Endothelial cell of umbilical vein (primary cell): ENCODE measurements around the gene H2AZ2. TPM values are rescaled to one million over a fixed set of nuclear protein-coding genes. Genes with fewer than 3 reads are reported as not detected.
A peak's percentile ranks its signal among the peaks of the same experiment; 100 is the strongest.

Experiments
- BruUV-seq: library from RNA; stranded (reverse); fragments of 400-500 nt; replicated peaks from 2 replicates; lab custom pipeline; 2021; lab: Mats Ljungman, UMichigan
- CTCF ChIA-PET: fragments of 300-600, 350-600 bp; sonication (Branson Sonifier 250); formaldehyde crosslinking; loops from one replicate; lab custom pipeline; 2021; ENCODE audit warnings: antibody characterized with exemption, inconsistent platforms; lab: Charles Lee
- POLR2A ChIA-PET: fragments of 300-600, 350-600 bp; sonication (Branson Sonifier 250); formaldehyde crosslinking; loops from one replicate; lab custom pipeline; 2021; ENCODE audit warnings: antibody characterized with exemption, inconsistent platforms; lab: Charles Lee
- DNase-seq: peaks from one replicate; pipeline ENCODE4 v3.0.0-alpha.2; 2011; ENCODE audit warnings: low read depth, low spot score
- FAIRE-seq: peaks from 2 replicates; lab custom pipeline; 2011; peaks lifted over from hg19 to GRCh38; lab: Jason Lieb, UNC
- H2AFZ ChIP-seq: 2 replicates; pipeline ENCODE4 v1.6.0; 2012; ENCODE audit warnings: low read depth, low read length, control low read depth, inconsistent platforms
- H3K27ac ChIP-seq: 2 replicates; pipeline ENCODE4 v1.5.1; 2011; ENCODE audit warnings: low read depth, mild to moderate bottlenecking, control low read depth, low read length, moderate library complexity; ENCODE audit not compliant: insufficient read depth
- H3K27me3 ChIP-seq, 2 experiments: 2 replicates each; pipeline versions ENCODE4 v1.6.0 to v1.6.1; 2011; ENCODE audit warnings: low read length in 2 of 2, mixed read lengths in 1 of 2; ENCODE audit not compliant: control insufficient read depth in 2 of 2, insufficient read depth in 2 of 2
- H3K36me3 ChIP-seq, 2 experiments: 2 replicates in 1 of 2; 3 replicates in 1 of 2; pipeline ENCODE4 v1.5.1; 2011; ENCODE audit warnings: low read length in 2 of 2, mild to moderate bottlenecking in 1 of 2, moderate library complexity in 1 of 2; ENCODE audit not compliant: control insufficient read depth in 2 of 2, insufficient read depth in 2 of 2; ENCODE audit errors: extremely low read depth in 1 of 2
- H3K4me1 ChIP-seq: 3 replicates; pipeline ENCODE4 v1.5.1; 2011; ENCODE audit warnings: mild to moderate bottlenecking, low read length; ENCODE audit not compliant: control insufficient read depth, insufficient read depth; ENCODE audit errors: extremely low read depth
- H3K4me2 ChIP-seq: 2 replicates; pipeline ENCODE4 v1.6.1; 2011; ENCODE audit warnings: low read length, control low read depth, mixed read lengths; ENCODE audit not compliant: insufficient read depth
- H3K4me3 ChIP-seq, 3 experiments: fragments of 200-600 bp in 1 of 3; sonication (generic), shearing (Covaris generic) in 1 of 3; replicated peaks in 1 of 3; 2 replicates each; pipeline ENCODE4 v1.5.1; 2011 to 2016; ENCODE audit warnings: control low read depth in 3 of 3, low read length in 3 of 3, mild to moderate bottlenecking in 2 of 3, inconsistent platforms in 1 of 3, low read depth in 1 of 3, moderate library complexity in 1 of 3; ENCODE audit not compliant: insufficient read depth in 1 of 3
- H3K79me2 ChIP-seq: 2 replicates; pipeline ENCODE4 v1.6.0; 2012; ENCODE audit warnings: low read length, inconsistent platforms; ENCODE audit not compliant: control insufficient read depth, insufficient read depth
- H3K9ac ChIP-seq: replicated peaks from 2 replicates; pipeline ENCODE3; 2011; ENCODE audit warnings: low read length, control low read depth; ENCODE audit not compliant: insufficient read depth; ENCODE audit errors: extremely low read depth
- H3K9me1 ChIP-seq: replicated peaks from 3 replicates; pipeline ENCODE4 v1.6.0; 2011; ENCODE audit warnings: mild to moderate bottlenecking, low read length; ENCODE audit not compliant: control insufficient read depth, insufficient read depth; ENCODE audit errors: extremely low read depth
- H3K9me3 ChIP-seq: replicated peaks from 2 replicates; pipeline ENCODE4 v1.5.1; 2012; ENCODE audit warnings: low read length, inconsistent platforms; ENCODE audit not compliant: control insufficient read depth, insufficient read depth
- H4K20me1 ChIP-seq: replicated peaks from 2 replicates; pipeline ENCODE3; 2011; ENCODE audit warnings: mild to moderate bottlenecking, low read length; ENCODE audit not compliant: control insufficient read depth, insufficient read depth; ENCODE audit errors: extremely low read depth
- CTCF ChIP-seq, 2 donors: IDR thresholded peaks; 1 replicate in 1 of 2; 2 replicates in 1 of 2; pipeline ENCODE4 v1.5.1; 2011; ENCODE audit warnings: low read length in 2 of 2, mild to moderate bottlenecking in 2 of 2, moderate library complexity in 2 of 2, control low read depth in 1 of 2, inconsistent platforms in 1 of 2, low read depth in 1 of 2; ENCODE audit not compliant: insufficient read depth in 1 of 2; ENCODE audit errors: extremely low read depth in 1 of 2
- EZH2 ChIP-seq: IDR thresholded peaks from 2 replicates; pipeline ENCODE4 v1.6.1; 2012; ENCODE audit warnings: borderline replicate concordance, low read depth, mild to moderate bottlenecking, moderate library complexity, low read length, inconsistent platforms; ENCODE audit not compliant: severe bottlenecking
- FOS ChIP-seq: IDR thresholded peaks from 2 replicates; pipeline ENCODE4 v1.6.1; 2011; ENCODE audit warnings: mild to moderate bottlenecking, low read length, moderate library complexity, borderline replicate concordance; ENCODE audit not compliant: insufficient read depth
- GATA2 ChIP-seq: IDR thresholded peaks from 2 replicates; pipeline ENCODE4 v1.7.0; 2011; ENCODE audit warnings: low read depth, mild to moderate bottlenecking, moderate library complexity, mixed read lengths, low read length; ENCODE audit not compliant: insufficient read length, insufficient read depth
- JUN ChIP-seq: IDR thresholded peaks from 2 replicates; pipeline ENCODE4 v1.6.1; 2011; ENCODE audit warnings: borderline replicate concordance, low read depth; ENCODE audit not compliant: insufficient read length, insufficient read depth
- MAX ChIP-seq: IDR thresholded peaks from 2 replicates; pipeline ENCODE4 v1.6.1; 2011; ENCODE audit not compliant: insufficient read depth, insufficient read length
- MYC ChIP-seq: IDR thresholded peaks from one replicate; pipeline ENCODE4 v1.6.1; 2011; ENCODE audit warnings: mild to moderate bottlenecking, low read depth, low read length
- POLR2A ChIP-seq: IDR thresholded peaks from 2 replicates; pipeline ENCODE4 v1.6.1; 2012; ENCODE audit warnings: low read depth, mild to moderate bottlenecking, control low read depth, low read length
- POLR2AphosphoS5 ChIP-seq: IDR thresholded peaks from 2 replicates; pipeline ENCODE4 v1.6.1; 2012; ENCODE audit warnings: low read depth, mild to moderate bottlenecking, control low read depth, low read length, moderate library complexity; ENCODE audit not compliant: insufficient read depth
- dilution Hi-C: fragments of 300-500 bp; cut with MboI; formaldehyde crosslinking; loops from one replicate; pipeline ENCODE4 v1.15.0; 2019; ENCODE audit warnings: low sequenced_read_pairs; ENCODE audit not compliant: extremely low pct_ligation_motif_present
- intact Hi-C: fragments of 100-400 bp; cut with micrococcal nuclease; formaldehyde crosslinking; loops from one replicate; pipeline ENCODE4 v1.10.0; 2022
- polyA plus RNA-seq, 4 experiments: library from polyadenylated mRNA; depleted of rRNA in 3 of 4; stranded (reverse) in 3 of 4; unstranded in 1 of 4; fragments of >200 nt; gene quantifications; 2 replicates each; pipeline versions ENCODE4 v1.2.1 to v1.2.3, GENCODE V29; 2011 to 2012; ENCODE audit warnings: missing spikeins in 1 of 4
- total RNA-seq: library from RNA; stranded (reverse); gene quantifications from 2 replicates; pipeline ENCODE4 v1.2.3, GENCODE V29; 2021

The H2AZ2 gene
- total and polyA plus RNA-seq, 2 donors (not counting 3 experiments of a cell fraction or from before 2014, with no cell fraction given): 225 to 232 TPM

- peak overlapping the region; percentile 58 for H3K9ac ChIP-seq
- dilution Hi-C loops: no loop called here
Observed at GRCh38 chr7:44882899-44883298, 35.0 kb upstream of the H2AZ2 start.

More at GRCh38 chr7:44882899-44883298, 35.0 kb upstream of the H2AZ2 start:
- CTCF ChIA-PET: interaction anchor here (0.7 to 3.5 kb wide), 6 partner anchors 9 to 253 kb away, joined by 3 to 41 read pairs (median 4); no protein-coding TSS in a partner anchor
- peak overlapping the region; percentile 89 for H3K4me2 ChIP-seq
- peaks cover 10% of the 10 kb centered on the region for H4K20me1 ChIP-seq
- peak overlapping the region; percentile 24 for H3K27ac ChIP-seq
- no peak for TF ChIP-seq EZH2
- TF ChIP-seq MYC: no peak
- TF ChIP-seq POLR2AphosphoS5: no peak
- TF ChIP-seq POLR2A: no peak
- no peak for TF ChIP-seq CTCF (IDR thresholded peaks at IDR 0.05; ENCODE audit: extremely low read depth in 1 of 2, insufficient read depth in 1 of 2, low read depth in 1 of 2, low read length in 2 of 2)
- no peak for TF ChIP-seq MAX
- no peak for TF ChIP-seq FOS
- TF ChIP-seq GATA2: no peak
- no peak for TF ChIP-seq JUN
- H3K4me1 ChIP-seq: peaks cover 49% of the 10 kb centered on the region
- intact Hi-C loops: no loop called here
- no peaks in the 10 kb centered on the region for H3K27me3 ChIP-seq
- no peak for FAIRE-seq
- H3K36me3 ChIP-seq: no peaks in the 10 kb centered on the region
- DNase-seq: no peak
- POLR2A ChIA-PET: interaction anchor here (1.3 to 2.4 kb wide), 3 partner anchors 25 to 107 kb away, joined by 3 to 8 read pairs (median 5); partner anchors contain the start of gene H2AZ2
- no TSS peak for BruUV-seq
- peaks cover 63% of the 10 kb centered on the region for H3K79me2 ChIP-seq
- H3K9me3 ChIP-seq: no peaks in the 10 kb centered on the region
- H3K4me3 ChIP-seq: peak overlapping the region in 1 of 3 experiments; percentile 78
- no peak overlapping the region for H2AFZ ChIP-seq
- no peaks in the 10 kb centered on the region for H3K9me1 ChIP-seq
